ENCODE data around the gene PSMB10.

The PSMB10 gene

DNA sequence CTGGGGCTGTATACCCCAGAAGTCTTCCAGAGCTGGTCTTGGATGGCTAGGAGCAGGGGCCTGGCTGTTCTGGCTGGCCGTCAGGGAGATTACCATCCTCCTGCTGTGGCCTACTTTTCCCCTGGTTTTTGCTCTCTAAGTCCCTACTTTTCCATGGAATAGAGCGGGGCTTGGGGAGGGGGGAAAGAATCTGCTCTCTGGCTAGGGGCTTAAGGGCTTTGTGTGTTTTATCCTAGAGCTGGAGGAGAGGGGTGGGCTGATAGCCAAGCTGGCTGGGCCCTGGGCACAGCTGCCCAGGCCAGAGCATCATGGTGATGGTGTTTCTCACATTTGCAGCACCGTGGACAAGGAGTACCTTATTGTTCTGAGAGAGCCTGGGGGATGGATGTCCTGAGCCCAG, 48.3 kb downstream of the PSMB10 start:
- no peak for DNase-seq

DNA sequence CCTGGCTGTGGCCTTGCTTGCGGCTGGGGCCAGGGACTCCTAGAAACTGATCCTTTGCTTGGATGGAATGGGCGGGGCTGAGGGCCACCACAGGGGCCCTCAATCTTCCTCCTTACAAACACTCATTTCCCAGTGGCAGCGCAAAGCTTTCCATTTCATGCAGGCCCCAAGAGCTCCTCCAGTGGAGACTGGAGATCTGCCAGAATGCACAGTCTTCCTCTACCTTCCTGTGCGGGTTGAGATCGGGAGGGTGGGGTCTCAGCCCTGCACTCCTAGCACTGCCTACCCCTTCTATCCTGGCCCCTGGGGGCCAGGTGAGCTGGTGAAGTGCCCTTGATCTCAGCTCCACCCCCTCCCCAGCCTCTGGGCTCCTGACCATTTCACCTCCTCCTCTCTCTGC, 50.3 kb downstream of the PSMB10 start:
- DNase-seq = no peak

DNA sequence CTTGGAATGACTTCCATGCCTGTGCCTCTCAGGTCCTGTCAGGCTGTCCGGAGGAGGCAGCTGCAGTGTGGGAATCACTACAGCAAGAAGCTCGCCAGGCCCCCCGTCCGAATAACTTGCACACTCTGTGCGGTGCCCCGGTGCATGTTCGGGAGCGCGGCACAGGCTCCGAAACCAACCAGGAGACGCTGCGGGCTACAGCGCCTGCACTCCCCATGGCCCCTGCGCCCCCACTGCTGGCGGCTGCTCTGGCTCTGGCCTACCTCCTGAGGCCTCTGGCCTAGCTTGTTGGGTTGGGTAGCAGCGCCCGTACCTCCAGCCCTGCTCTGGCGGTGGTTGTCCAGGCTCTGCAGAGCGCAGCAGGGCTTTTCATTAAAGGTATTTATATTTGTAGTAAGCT, 50.7 kb downstream of the PSMB10 start:
- no peak for DNase-seq

DNA sequence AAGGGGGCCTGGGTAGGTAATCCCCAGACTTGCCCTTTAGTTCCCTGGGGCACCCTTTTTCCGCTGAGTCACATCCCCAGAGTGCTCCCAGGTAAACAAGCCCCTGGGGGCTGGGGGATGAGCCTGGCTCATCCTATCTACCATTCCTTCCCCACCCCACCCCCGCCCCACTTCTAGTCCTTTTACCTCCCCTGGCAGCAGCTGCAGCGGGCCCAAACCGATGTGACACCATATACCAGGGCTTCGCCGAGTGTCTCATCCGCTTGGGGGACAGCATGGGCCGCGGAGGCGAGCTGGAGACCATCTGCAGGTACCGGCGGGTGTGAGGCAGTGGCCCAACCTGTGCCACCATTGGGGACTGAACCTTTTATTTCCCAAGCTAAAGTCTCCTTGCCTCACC, 51.1 kb downstream of the PSMB10 start:
- no peak for DNase-seq

DNA sequence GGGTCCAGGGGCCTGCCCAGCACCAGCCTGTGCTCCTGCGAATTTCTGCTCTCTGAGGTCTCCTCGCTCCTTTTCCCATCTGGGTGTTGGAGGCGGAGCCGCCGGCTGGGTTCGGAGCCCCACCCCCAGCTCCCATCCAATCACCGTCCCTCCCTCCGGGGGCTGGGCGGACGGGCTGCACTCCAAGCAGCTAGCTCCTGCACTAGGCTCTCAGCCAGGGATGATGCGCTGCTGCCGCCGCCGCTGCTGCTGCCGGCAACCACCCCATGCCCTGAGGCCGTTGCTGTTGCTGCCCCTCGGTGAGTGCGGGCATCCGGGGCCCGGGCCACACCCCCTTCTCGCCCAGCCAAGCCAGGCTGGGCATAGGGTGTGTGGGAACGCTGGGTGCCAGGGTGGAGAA, 52.0 kb downstream of the PSMB10 start, which contains the start of gene NRN1L:
NRN1L (plus strand) TSS at position 202 of the 400 bp plus-strand sequence; CDS start at position 221, 19 bp downstream.
- no peak for DNase-seq

All from central memory CD4-positive, alpha-beta T cell (primary cell).